ENCODE results near the gene SLC16A3.

SLC16A3 gene

DNA sequence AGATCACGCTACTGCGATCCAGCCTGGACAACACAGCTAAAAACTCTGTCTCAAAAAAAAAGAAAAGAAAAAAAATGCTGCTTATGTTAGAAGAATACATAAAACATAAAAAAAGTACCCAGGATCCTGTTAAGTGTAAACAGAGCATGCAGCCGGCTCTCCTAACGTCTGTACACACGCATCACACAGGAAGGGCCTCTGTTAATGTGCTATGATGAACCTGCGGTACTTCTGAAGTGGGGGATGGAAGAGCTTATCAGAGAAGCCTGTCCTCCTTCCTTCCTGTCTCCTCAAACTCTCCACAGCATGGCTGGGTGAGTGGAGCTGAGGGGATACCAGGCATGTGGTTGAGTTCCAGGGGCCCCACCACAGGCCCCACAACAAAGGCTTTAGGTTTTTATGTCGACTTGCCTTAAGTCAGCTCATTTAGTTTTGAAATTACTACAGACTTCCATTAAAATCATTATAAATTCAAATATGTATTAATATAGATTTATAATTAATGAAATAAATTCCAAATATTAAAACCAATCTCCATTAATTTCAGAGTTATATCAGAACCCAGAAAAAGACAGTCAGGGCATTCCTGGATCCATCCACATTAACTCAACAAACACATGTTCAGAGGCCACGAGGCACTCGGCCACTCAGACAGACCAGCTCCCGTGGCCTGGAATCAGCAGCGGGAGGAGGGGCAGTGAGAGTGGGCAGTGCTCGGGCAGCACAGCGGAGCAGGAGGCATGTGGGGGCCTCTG is 27.9 kb upstream of the SLC16A3 start:
- no peaks in the 10 kb centered on the region for H3K36me3 ChIP-seq (replicated peaks; ENCODE audit: insufficient read depth, low read length)
- no peak overlapping the region for H2AFZ ChIP-seq (ENCODE audit: low read length)

GRCh38 chr17:82201498-82201910 is 27.3 kb upstream of the SLC16A3 start:
- Histone ChIP-seq H2AFZ (ENCODE audit: low read length) (no peak overlapping the region), H3K9me2 (replicated peaks; ENCODE audit: insufficient read depth, low read length) (no peaks in the 10 kb centered on the region), H3K9ac (ENCODE audit: low read length) (no peak overlapping the region), H3K4me1 (ENCODE audit: low read length) (peaks cover 21% of the 10 kb centered on the region), H3K36me3 (replicated peaks; ENCODE audit: insufficient read depth, low read length) (no peaks in the 10 kb centered on the region), H3K4me3 (ENCODE audit: low read length) (no peak overlapping the region), H3K79me2 (ENCODE audit: low read length) (no peaks in the 10 kb centered on the region), H3K27ac (ENCODE audit: low read length) (no peak overlapping the region), H3K4me2 (ENCODE audit: low read depth, low read length) (no peak overlapping the region), H3F3A (ENCODE audit: insufficient read depth, low read length) (no peaks in the 10 kb centered on the region; the same call in 1 of the 2 replicates), H3K27me3 (replicated peaks; ENCODE audit: insufficient read depth, low read length) (no peaks in the 10 kb centered on the region), H3K9me3 (replicated peaks; ENCODE audit: insufficient read depth, low read length) (no peaks in the 10 kb centered on the region), H4K20me1 (ENCODE audit: insufficient read depth, low read length) (no peaks in the 10 kb centered on the region)
- DNase-seq: no peak
- TF ChIP-seq EZH2 (optimal IDR thresholded peaks at IDR 0.05; ENCODE audit: low read depth, low read length) (no peak), EZH2phosphoT487 (IDR thresholded peaks at IDR 0.05; ENCODE audit: low read length) (no peak), CTCF (IDR thresholded peaks at IDR 0.05; ENCODE audit: low read length) (no peak)

More for the DNA sequence above, 27.9 kb upstream of the SLC16A3 start:
- Histone ChIP-seq H3K9me3 (replicated peaks; ENCODE audit: insufficient read depth, low read length) (no peaks in the 10 kb centered on the region), H3K27ac (ENCODE audit: low read length) (no peak overlapping the region), H3K9ac (ENCODE audit: low read length) (no peak overlapping the region), H3K4me3 (ENCODE audit: low read length) (no peak overlapping the region), H3K4me1 (ENCODE audit: low read length) (peaks cover 15% of the 10 kb centered on the region), H3K27me3 (replicated peaks; ENCODE audit: insufficient read depth, low read length) (no peaks in the 10 kb centered on the region), H3K4me2 (ENCODE audit: low read depth, low read length) (no peak overlapping the region), H3K9me2 (replicated peaks; ENCODE audit: insufficient read depth, low read length) (no peaks in the 10 kb centered on the region), H4K20me1 (ENCODE audit: insufficient read depth, low read length) (no peaks in the 10 kb centered on the region), H3F3A (ENCODE audit: insufficient read depth, low read length) (no peaks in the 10 kb centered on the region), H3K79me2 (ENCODE audit: low read length) (no peaks in the 10 kb centered on the region)
- no peak for DNase-seq
- TF ChIP-seq CTCF (IDR thresholded peaks at IDR 0.05; ENCODE audit: low read length): no peak

- TF ChIP-seq CTCF (IDR thresholded peaks at IDR 0.05; ENCODE audit: low read length): no peak
- TF ChIP-seq EZH2phosphoT487 (IDR thresholded peaks at IDR 0.05; ENCODE audit: low read length): no peak
- TF ChIP-seq EZH2 (optimal IDR thresholded peaks at IDR 0.05; ENCODE audit: low read depth, low read length): no peak
- no peak overlapping the region for H3K27ac ChIP-seq (ENCODE audit: low read length)
- H3K9ac ChIP-seq (ENCODE audit: low read length): no peak overlapping the region
These were observed 25.9 kb upstream of the SLC16A3 start for GRCh38 chr17:82202981-82203380.

More at GRCh38 chr17:82202981-82203380, 25.9 kb upstream of the SLC16A3 start:
- no peak for DNase-seq
- H3K79me2 ChIP-seq (ENCODE audit: low read length): no peaks in the 10 kb centered on the region
- no peaks in the 10 kb centered on the region; the same call in 1 of the 2 replicates for H3F3A ChIP-seq (ENCODE audit: insufficient read depth, low read length)
- no peak overlapping the region for H3K4me2 ChIP-seq (ENCODE audit: low read depth, low read length)
- H3K4me1 ChIP-seq (ENCODE audit: low read length): peaks cover 17% of the 10 kb centered on the region
- no peaks in the 10 kb centered on the region for H3K9me3 ChIP-seq (replicated peaks; ENCODE audit: insufficient read depth, low read length)
- no peak overlapping the region for H2AFZ ChIP-seq (ENCODE audit: low read length)
- H3K9me2 ChIP-seq (replicated peaks; ENCODE audit: insufficient read depth, low read length): no peaks in the 10 kb centered on the region
- H4K20me1 ChIP-seq (ENCODE audit: insufficient read depth, low read length): no peaks in the 10 kb centered on the region
- H3K4me3 ChIP-seq (ENCODE audit: low read length): no peak overlapping the region
- H3K27me3 ChIP-seq (replicated peaks; ENCODE audit: insufficient read depth, low read length): no peaks in the 10 kb centered on the region
- no peaks in the 10 kb centered on the region for H3K36me3 ChIP-seq (replicated peaks; ENCODE audit: insufficient read depth, low read length)

Data from MM.1S (cell line).